ENCODE measurements around the gene ZSCAN29.

DNA sequence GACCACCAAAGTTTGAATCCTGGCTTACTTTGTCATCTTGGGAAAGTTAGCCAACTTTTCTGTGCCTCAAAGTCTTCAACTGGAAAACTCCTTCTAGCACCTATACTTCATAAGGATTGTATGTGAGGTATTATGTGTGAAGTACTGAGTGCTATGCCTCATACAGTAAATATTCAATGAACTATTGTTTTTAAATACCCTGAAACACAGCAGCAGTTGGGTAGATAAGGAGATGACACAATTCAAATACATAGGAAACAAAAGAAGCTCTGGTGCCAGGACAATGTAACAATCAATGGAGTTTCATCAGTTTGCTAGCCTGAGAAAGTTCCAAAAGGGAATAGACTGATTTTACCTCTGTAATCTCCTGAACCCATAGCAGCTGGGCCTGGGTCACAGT lies 43.4 kb upstream of the ZSCAN29 start:
- no peak for TF ChIP-seq MEF2B (IDR thresholded peaks at IDR 0.05; ENCODE audit: partially characterized antibody, poor library complexity, severe bottlenecking)
- TF ChIP-seq, protein P1, sequence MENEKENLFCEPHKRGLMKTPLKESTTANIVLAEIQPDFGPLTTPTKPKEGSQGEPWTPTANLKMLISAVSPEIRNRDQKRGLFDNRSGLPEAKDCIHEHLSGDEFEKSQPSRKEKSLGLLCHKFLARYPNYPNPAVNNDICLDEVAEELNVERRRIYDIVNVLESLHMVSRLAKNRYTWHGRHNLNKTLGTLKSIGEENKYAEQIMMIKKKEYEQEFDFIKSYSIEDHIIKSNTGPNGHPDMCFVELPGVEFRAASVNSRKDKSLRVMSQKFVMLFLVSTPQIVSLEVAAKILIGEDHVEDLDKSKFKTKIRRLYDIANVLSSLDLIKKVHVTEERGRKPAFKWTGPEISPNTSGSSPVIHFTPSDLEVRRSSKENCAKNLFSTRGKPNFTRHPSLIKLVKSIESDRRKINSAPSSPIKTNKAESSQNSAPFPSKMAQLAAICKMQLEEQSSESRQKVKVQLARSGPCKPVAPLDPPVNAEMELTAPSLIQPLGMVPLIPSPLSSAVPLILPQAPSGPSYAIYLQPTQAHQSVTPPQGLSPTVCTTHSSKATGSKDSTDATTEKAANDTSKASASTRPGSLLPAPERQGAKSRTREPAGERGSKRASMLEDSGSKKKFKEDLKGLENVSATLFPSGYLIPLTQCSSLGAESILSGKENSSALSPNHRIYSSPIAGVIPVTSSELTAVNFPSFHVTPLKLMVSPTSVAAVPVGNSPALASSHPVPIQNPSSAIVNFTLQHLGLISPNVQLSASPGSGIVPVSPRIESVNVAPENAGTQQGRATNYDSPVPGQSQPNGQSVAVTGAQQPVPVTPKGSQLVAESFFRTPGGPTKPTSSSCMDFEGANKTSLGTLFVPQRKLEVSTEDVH (IDR thresholded peaks at IDR 0.05; ENCODE audit: low read depth, partially characterized antibody) = no peak
- TF ChIP-seq ZBTB33 (IDR thresholded peaks at IDR 0.05) = no peak
- TF ChIP-seq POLR2A (IDR thresholded peaks at IDR 0.05; ENCODE audit: low read depth, low read length) = no peak
- TF ChIP-seq, protein P2, sequence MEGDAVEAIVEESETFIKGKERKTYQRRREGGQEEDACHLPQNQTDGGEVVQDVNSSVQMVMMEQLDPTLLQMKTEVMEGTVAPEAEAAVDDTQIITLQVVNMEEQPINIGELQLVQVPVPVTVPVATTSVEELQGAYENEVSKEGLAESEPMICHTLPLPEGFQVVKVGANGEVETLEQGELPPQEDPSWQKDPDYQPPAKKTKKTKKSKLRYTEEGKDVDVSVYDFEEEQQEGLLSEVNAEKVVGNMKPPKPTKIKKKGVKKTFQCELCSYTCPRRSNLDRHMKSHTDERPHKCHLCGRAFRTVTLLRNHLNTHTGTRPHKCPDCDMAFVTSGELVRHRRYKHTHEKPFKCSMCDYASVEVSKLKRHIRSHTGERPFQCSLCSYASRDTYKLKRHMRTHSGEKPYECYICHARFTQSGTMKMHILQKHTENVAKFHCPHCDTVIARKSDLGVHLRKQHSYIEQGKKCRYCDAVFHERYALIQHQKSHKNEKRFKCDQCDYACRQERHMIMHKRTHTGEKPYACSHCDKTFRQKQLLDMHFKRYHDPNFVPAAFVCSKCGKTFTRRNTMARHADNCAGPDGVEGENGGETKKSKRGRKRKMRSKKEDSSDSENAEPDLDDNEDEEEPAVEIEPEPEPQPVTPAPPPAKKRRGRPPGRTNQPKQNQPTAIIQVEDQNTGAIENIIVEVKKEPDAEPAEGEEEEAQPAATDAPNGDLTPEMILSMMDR (IDR thresholded peaks at IDR 0.05 in 2 of 3, conservative IDR thresholded peaks at IDR 0.05 in 1 of 3; ENCODE audit: control insufficient read depth in 2 of 3, extremely low read depth in 1 of 3, insufficient read depth in 1 of 3, low read depth in 3 of 3, low read length in 3 of 3) = no peak
- no peak for TF ChIP-seq TCF12 (IDR thresholded peaks at IDR 0.05; ENCODE audit: low read depth, low read length)
- no peak for TF ChIP-seq FOS (IDR thresholded peaks at IDR 0.05; ENCODE audit: borderline replicate concordance, extremely low read depth, insufficient read length)
- no peak for TF ChIP-seq TAF1 (IDR thresholded peaks at IDR 0.05; ENCODE audit: borderline replicate concordance, low read depth, low read length)
- no peak for TF ChIP-seq BCL11A (IDR thresholded peaks at IDR 0.05; ENCODE audit: low read depth, low read length)
- TF ChIP-seq EED (IDR thresholded peaks at IDR 0.05; ENCODE audit: low read depth) = no peak
- TF ChIP-seq ZNF24 (IDR thresholded peaks at IDR 0.05) = no peak
- no peak for TF ChIP-seq RFX5 (IDR thresholded peaks at IDR 0.05; ENCODE audit: low read depth, low read length)
- no peak for TF ChIP-seq SUZ12 (IDR thresholded peaks at IDR 0.05; ENCODE audit: unreplicated experiment)
- TF ChIP-seq SP1 (IDR thresholded peaks at IDR 0.05; ENCODE audit: low read depth, low read length) = no peak
